Pancreas (tissue), 10 donors: ENCODE data around the gene BACE1-AS. TPM values are rescaled to one million over a fixed set of nuclear protein-coding genes. Genes with fewer than 3 reads are reported as not detected.

ENCODE experiments used
- ATAC-seq, 4 donors: fragments of 200-7000 bp; cut with Tn5 transposase; one replicate each; pipeline versions ENCODE4 v1.8.0 to v1.9.1; 2020; ENCODE audit warnings: mild to moderate bottlenecking in 4 of 4, moderate library complexity in 4 of 4
- DNase-seq, 6 donors: peaks; one replicate each; pipeline ENCODE4 v3.0.0-alpha.2; 2020
- FAIRE-seq: peaks from 2 replicates; lab custom pipeline; 2012; peaks lifted over from hg19 to GRCh38; lab: Jason Lieb, UNC
- H3K27ac ChIP-seq, 4 donors: fragments of 200-600 bp; sonication (generic); 1 replicate in 3 of 4; 2 replicates in 1 of 4; pipeline versions ENCODE4 v1.5.0 to v1.8.0; 2020
- H3K27me3 ChIP-seq, 4 donors: fragments of 200-600 bp; one replicate each; pipeline ENCODE4 v1.8.0; 2021
- H3K36me3 ChIP-seq, 3 donors: fragments of 200-600 bp; sonication (generic) in 1 of 3; one replicate each; pipeline versions ENCODE4 v1.5.0 to v1.8.0; 2020 to 2021
- H3K4me1 ChIP-seq, 3 donors: fragments of 200-600 bp; one replicate each; pipeline ENCODE4 v1.8.0; 2021
- H3K4me3 ChIP-seq, 4 donors: fragments of 200-600 bp; sonication (generic) in 2 of 4; one replicate each; pipeline versions ENCODE4 v1.5.0 to v1.8.0; 2020 to 2021
- H3K9me3 ChIP-seq, 4 donors: fragments of 200-600 bp; one replicate each; pipeline ENCODE4 v1.8.0; 2021
- WGBS, 2 donors: extraction: QIAGEN DNeasy Blood & Tissue Kit; methylation state at CpG; one replicate each; pipeline ENCODE4 v1.1.7; 2013; 5-methylcytosine and 5-hydroxymethylcytosine counted together
- intact Hi-C, 3 donors: fragments of 100-400 bp; cut with DNase I; formaldehyde crosslinking; loops; one replicate each; pipeline versions ENCODE4 v1.11.1 to v1.14.2; 2022
- polyA plus RNA-seq, 2 donors: library from polyadenylated mRNA; stranded (reverse); fragments of 200-250 nt; gene quantifications; one replicate each; pipeline ENCODE4 v1.2.3, GENCODE V29; 2013
- total RNA-seq, 6 donors: library from RNA; stranded (reverse); fragmentation: NEBNext Ultra II Directional in 4 of 6; extraction: Animal tissue kit (Norgen Biotek cat#: 25700) in 4 of 6; gene quantifications; one replicate each; pipeline versions ENCODE4 v1.2.1 to v1.2.4, GENCODE V29; 2021 to 2023
- TF ChIP-seq, protein P1 (sequence below), 4 donors: fragments of 200-600 bp; sonication (generic) in 3 of 4; IDR thresholded peaks; one replicate each; pipeline versions ENCODE4 v1.5.0 to v1.8.0; 2021; ENCODE audit warnings: antibody characterized with exemption in 4 of 4
- donor health status: healthy with polysubstance abuse.
- donor health status: DM: no; HTN: no; CAD: no; lungs with moderate emphysema.
- donor health status: DM: no; HTN: no; CAD: no.
- donor health status: control.
- donor health status: control.
- donor health status: Bipolar disorder and iron deficiency.
- donor health status: DM: yes; HTN: yes; CAD: no.
- donor health status: DM: no; HTN: no; CAD: no.
- donor health status: DM: no; HTN: no; CAD: no.
- donor health status: DM: yes; HTN: yes; CAD: no.

The BACE1-AS gene
- total and polyA plus RNA-seq, 8 donors, result 2.8 to 9.1 (median 4.2) TPM

DNA sequence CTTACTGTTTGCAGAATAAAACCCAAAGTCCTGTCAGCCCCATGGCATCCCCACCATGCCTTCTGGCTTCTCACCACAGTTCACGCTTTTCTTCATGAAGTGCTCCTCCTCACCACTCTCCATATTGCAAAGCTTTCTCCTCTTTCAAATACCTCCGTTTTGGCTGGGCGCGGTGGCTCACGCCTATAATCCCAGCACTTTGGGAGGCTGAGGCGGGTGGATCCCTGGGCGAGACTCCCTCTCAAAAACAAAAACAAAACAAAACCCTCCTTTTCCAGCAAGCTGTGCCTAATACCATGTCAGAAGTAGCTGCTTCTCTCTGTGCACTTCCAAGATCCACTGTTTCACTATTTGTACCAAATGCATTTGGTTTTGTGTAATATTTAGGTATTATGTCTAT, 18.2 kb downstream of the BACE1-AS start:
- ATAC-seq (no peak), FAIRE-seq (no peak), DNase-seq (no peak)
- Histone ChIP-seq H3K27me3 (no peaks in the 10 kb centered on the region), H3K27ac (no peak overlapping the region), H3K36me3 (no peaks in the 10 kb centered on the region), H3K4me3 (no peak overlapping the region), H3K9me3 (no peaks in the 10 kb centered on the region), H3K4me1 (peaks cover 4 to 26% (median 14%) of the 10 kb centered on the region in 3 donors)
- 82 to 88% methylated on average over 7 of the region's 7 CpGs for WGBS, 2 donors
- intact Hi-C loops, result no loop called here
- TF ChIP-seq, protein P1, sequence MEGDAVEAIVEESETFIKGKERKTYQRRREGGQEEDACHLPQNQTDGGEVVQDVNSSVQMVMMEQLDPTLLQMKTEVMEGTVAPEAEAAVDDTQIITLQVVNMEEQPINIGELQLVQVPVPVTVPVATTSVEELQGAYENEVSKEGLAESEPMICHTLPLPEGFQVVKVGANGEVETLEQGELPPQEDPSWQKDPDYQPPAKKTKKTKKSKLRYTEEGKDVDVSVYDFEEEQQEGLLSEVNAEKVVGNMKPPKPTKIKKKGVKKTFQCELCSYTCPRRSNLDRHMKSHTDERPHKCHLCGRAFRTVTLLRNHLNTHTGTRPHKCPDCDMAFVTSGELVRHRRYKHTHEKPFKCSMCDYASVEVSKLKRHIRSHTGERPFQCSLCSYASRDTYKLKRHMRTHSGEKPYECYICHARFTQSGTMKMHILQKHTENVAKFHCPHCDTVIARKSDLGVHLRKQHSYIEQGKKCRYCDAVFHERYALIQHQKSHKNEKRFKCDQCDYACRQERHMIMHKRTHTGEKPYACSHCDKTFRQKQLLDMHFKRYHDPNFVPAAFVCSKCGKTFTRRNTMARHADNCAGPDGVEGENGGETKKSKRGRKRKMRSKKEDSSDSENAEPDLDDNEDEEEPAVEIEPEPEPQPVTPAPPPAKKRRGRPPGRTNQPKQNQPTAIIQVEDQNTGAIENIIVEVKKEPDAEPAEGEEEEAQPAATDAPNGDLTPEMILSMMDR (IDR thresholded peaks at IDR 0.05), result no peak

DNA sequence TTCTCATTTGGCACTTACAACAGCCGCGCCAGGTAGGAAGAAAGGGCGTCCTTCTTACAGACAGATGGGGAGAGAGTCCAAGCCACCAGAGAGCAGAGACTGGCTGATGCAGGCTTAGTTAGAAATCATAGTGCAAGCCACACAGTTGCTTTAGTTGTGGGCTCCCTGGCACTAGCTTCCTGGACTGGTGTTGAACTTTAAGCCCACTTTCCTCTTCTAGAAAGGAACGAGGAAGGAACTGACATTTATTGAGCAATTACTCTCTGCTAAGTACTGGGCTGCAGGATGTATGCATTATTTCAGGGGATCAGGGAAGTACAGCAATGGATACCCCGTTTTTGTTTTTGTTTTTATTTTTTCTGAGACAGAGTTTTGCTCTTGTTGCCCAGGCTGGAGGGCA, 21.9 kb downstream of the BACE1-AS start:
- no peak for ATAC-seq
- Histone ChIP-seq H3K27me3 (no peaks in the 10 kb centered on the region), H3K36me3 (no peaks in the 10 kb centered on the region), H3K27ac (peak overlapping the region in 1 of 4 donors; percentile 37), H3K4me3 (peak overlapping the region in 3 of 4 donors; percentile 88 to 94 (median 90)), H3K4me1 (peaks cover 0 to 22% (median 4%) of the 10 kb centered on the region in 3 donors), H3K9me3 (no peaks in the 10 kb centered on the region)
- no peak for FAIRE-seq
- WGBS, 2 donors, result 17 to 24% methylated on average over 5 of the region's 5 CpGs
- no peak for DNase-seq
- TF ChIP-seq, protein P1 (IDR thresholded peaks at IDR 0.05), result no peak
- intact Hi-C loops, result loop anchor here in 1 of 3 donors (10.0 kb wide), 1 partner anchor 78 kb away; the partner anchor contains the start of genes PCSK7 and RNF214

DNA sequence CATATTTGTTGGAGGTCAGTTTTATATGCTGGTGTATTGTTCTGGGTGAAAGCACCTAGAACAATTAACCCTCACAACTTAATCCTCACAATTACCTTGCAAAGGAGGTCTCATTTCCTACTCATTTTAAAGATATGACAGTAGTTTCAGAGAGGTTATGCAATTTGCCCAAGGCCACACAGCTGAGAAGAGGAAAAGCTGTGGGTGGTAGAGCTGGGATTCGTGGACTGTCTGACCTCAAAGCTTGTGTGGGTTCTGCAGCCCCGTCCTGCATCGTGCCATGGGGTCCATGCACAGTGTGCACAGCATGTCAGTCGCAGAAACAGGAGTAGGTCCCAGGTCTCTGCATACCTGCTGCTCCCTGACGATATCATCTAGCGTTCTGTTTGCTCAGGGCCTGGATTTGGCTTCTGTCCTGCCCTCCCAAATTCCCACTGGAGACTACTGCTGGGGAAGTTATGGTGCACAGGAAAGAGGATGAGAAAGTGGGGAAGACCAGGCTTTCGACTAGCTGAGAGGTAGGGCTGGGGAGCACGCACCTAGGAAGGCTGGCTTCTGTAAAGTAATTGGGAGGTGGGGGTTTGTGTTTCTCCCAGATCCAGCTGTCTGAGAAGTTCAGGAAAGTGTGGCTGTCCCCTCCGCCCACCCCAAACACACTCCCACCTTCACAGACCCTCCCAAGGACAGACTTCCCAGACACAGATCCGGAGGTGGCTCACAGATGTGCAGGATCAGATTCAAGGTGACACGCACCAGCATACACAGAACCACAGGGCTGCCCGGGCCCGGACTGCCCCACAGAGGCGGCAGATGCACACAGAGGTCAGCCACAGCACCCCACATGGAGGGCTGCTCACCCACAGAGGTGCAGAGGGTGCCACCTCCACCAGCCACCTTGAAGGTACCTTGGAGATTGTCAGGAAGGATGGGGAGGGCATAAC, 23.0 kb downstream of the BACE1-AS start:
- Histone ChIP-seq H3K4me3 (peak overlapping the region; percentile 78 to 94 (median 89)), H3K27me3 (no peaks in the 10 kb centered on the region), H3K9me3 (no peaks in the 10 kb centered on the region), H3K4me1 (peaks cover 0 to 28% (median 8%) of the 10 kb centered on the region in 3 donors), H3K27ac (peak overlapping the region in 2 of 4 donors; percentile 56 to 73), H3K36me3 (no peaks in the 10 kb centered on the region)
- ATAC-seq, result peak; percentile 11 to 35 (median 27)
- peak in 1 of 6 donors; percentile 78 for DNase-seq
- no peak for FAIRE-seq
- intact Hi-C loops, result loop anchor here in 1 of 3 donors (10.0 kb wide), 1 partner anchor 79 kb away; the partner anchor contains the start of genes PCSK7 and RNF214
- 20% methylated on average over 14 of the region's 14 CpGs for WGBS, 2 donors
- TF ChIP-seq, protein P1 (IDR thresholded peaks at IDR 0.05), result no peak

DNA sequence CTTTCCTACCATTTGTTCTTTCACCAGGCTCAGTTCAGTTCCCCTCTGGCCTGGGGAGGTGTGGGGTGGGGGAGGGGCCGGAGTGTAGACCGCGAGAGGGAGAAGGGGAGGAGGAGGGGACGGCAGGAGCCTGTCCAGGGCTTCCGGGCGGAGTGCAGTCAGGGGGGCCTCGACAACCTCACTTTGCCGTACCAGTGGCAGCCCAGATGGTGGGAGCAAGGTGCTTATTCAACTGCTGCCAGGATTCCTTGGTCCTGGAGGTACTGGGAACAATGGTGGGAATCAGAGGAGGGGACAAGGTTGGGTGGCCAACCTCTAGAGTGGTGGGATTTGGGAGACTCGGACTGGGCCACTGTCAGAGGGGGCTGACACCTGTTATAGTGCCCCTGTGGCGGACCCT, 23.7 kb downstream of the BACE1-AS start:
- H3K4me1 ChIP-seq, result peaks cover 0 to 30% (median 15%) of the 10 kb centered on the region in 3 donors
- intact Hi-C loops, result loop anchor here in 2 of 3 donors (5.0 to 10.0 kb wide), 2 partner anchors 80 to 83 kb away; partner anchors contain the start of genes PCSK7 (in 2 of the 2) and RNF214 (in 2 of the 2)
- peak overlapping the region; percentile 78 to 94 (median 89) for H3K4me3 ChIP-seq
- WGBS, 2 donors, result 5 to 9% methylated on average over 10 of the region's 10 CpGs
- no peaks in the 10 kb centered on the region for H3K27me3 ChIP-seq
- no peaks in the 10 kb centered on the region for H3K9me3 ChIP-seq
- TF ChIP-seq, protein P1 (IDR thresholded peaks at IDR 0.05), result no peak
- ATAC-seq (peak; percentile 24 to 56 (median 42)), DNase-seq (peak in 4 of 6 donors; percentile 52 to 75 (median 59)), FAIRE-seq (no peak)
- H3K27ac ChIP-seq, result peak overlapping the region; percentile 28 to 73 (median 58)
- no peaks in the 10 kb centered on the region for H3K36me3 ChIP-seq
